K562 (cell line): ENCODE data around the gene VRK3. TPM values are rescaled to one million over a fixed set of nuclear protein-coding genes. Genes with fewer than 3 reads are reported as not detected.

Experiments used
- CBX1 ChIP-seq: sonication (generic); IDR thresholded peaks from 2 replicates; pipeline ENCODE4 v1.6.1; 2016; ENCODE audit warnings: antibody characterized with exemption, low read depth, mild to moderate bottlenecking
- FOXK1 ChIP-seq: sonication (generic); formaldehyde crosslinking; IDR thresholded peaks from 2 replicates; pipeline ENCODE4 v1.8.0; 2022; ENCODE audit warnings: missing genetic modification reagents, mild to moderate bottlenecking, borderline replicate concordance
- FOXP1 ChIP-seq: sonication (generic); formaldehyde crosslinking; IDR thresholded peaks from 2 replicates; pipeline ENCODE4 v1.8.0; 2022; ENCODE audit warnings: mild to moderate bottlenecking, missing genetic modification reagents
- GTF2E2 ChIP-seq: fragments of 200-800 bp; sonication (Bioruptor generic); IDR thresholded peaks from 2 replicates; pipeline ENCODE4 v1.6.1; 2016; ENCODE audit warnings: missing genetic modification characterization, missing compliant biosample characterization
- HMGN3 ChIP-seq: IDR thresholded peaks from 2 replicates; pipeline ENCODE4 v1.6.1; 2011; ENCODE audit warnings: borderline replicate concordance, low read depth, mild to moderate bottlenecking, mixed read lengths, low read length; ENCODE audit not compliant: insufficient read length; ENCODE audit errors: extremely low read depth
- KDM4B ChIP-seq, 2 experiments: fragments of 450-650 bp in 1 of 2; sonication (generic) in 1 of 2; IDR thresholded peaks; 2 replicates each; pipeline ENCODE4 v1.6.1; 2016 to 2017; ENCODE audit warnings: borderline replicate concordance in 2 of 2, antibody characterized with exemption in 1 of 2, low read depth in 1 of 2, mild to moderate bottlenecking in 1 of 2
- KHSRP ChIP-seq: fragments of 450-650 bp; IDR thresholded peaks from 2 replicates; pipeline ENCODE4 v1.6.1; 2017
- NFE2 ChIP-seq: IDR thresholded peaks from 2 replicates; pipeline ENCODE4 v1.6.1; 2014; ENCODE audit warnings: antibody characterized with exemption, low read depth
- OTX1 ChIP-seq: fragments of 450-650 bp; formaldehyde crosslinking; IDR thresholded peaks from 2 replicates; pipeline ENCODE4 v1.4.0; 2022; ENCODE audit warnings: mild to moderate bottlenecking
- RB1 ChIP-seq: fragments of 450-650 bp; IDR thresholded peaks from 2 replicates; pipeline ENCODE4 v1.6.1; 2017; ENCODE audit warnings: low read depth, mild to moderate bottlenecking
- SAP30 ChIP-seq: fragments of 200-600 bp; sonication (generic); IDR thresholded peaks from 2 replicates; pipeline ENCODE4 v1.6.1; 2012; ENCODE audit warnings: borderline replicate concordance, low read depth, mild to moderate bottlenecking, moderate library complexity, low read length, control low read depth, inconsistent platforms; ENCODE audit not compliant: insufficient read depth, poor library complexity, severe bottlenecking
- SIRT6 ChIP-seq: IDR thresholded peaks from one replicate; pipeline ENCODE4 v1.6.1; 2012; ENCODE audit warnings: low read depth, mild to moderate bottlenecking, control low read depth, inconsistent platforms, low read length, moderate library complexity
- SMAD4 ChIP-seq: fragments of 250-450 bp; sonication (Bioruptor Pico); conservative IDR thresholded peaks from 2 replicates; pipeline ENCODE4 v1.8.0; 2021; ENCODE audit warnings: inconsistent platforms, mild to moderate bottlenecking, moderate library complexity
- SMARCC2 ChIP-seq: fragments of 450-650 bp; IDR thresholded peaks from 2 replicates; pipeline ENCODE4 v1.6.1; 2017; ENCODE audit warnings: antibody characterized with exemption, moderate library complexity, mild to moderate bottlenecking, low read depth
- ZNF197 ChIP-seq: fragments of 200-800 bp; sonication (Bioruptor generic); IDR thresholded peaks from 2 replicates; pipeline ENCODE4 v1.6.1; 2016; ENCODE audit warnings: low read depth, missing genetic modification characterization, missing compliant biosample characterization
- ZNF764 ChIP-seq: fragments of 250-450 bp; sonication (Bioruptor Pico); IDR thresholded peaks from 2 replicates; pipeline ENCODE4 v1.4.0; 2020; ENCODE audit warnings: low read depth, mild to moderate bottlenecking, moderate library complexity
- polyA plus RNA-seq, 8 experiments: library from polyadenylated mRNA; depleted of rRNA in 4 of 8; stranded (reverse) in 5 of 8; unstranded in 3 of 8; fragments of >200 nt; fragmentation: Nextera tagmentation in 2 of 8; fragmentation: Illumina TruSeq in 1 of 8; extraction: Ambion mirVana in 2 of 8; extraction: Trizol in 1 of 8; gene quantifications; 2 replicates each; pipeline versions ENCODE4 v1.2.1 to v1.2.3, GENCODE V29; 2011 to 2014; ENCODE audit warnings: inconsistent platforms in 1 of 8, missing spikeins in 1 of 8
- total RNA-seq, 7 experiments: library from RNA; depleted of rRNA in 6 of 7; stranded (reverse); fragments of >200 nt in 6 of 7; fragmentation: Illumina TruSeq in 2 of 7; extraction: Trizol in 2 of 7; gene quantifications; 2 replicates each; pipeline versions ENCODE4 v1.2.1 to v1.2.3, GENCODE V29; 2011 to 2021; ENCODE audit warnings: low replicate concordance in 1 of 7
- TF ChIP-seq, protein P1 (sequence below): fragments of 250-450 bp; sonication (Bioruptor Pico); IDR thresholded peaks from 2 replicates; pipeline ENCODE4 v1.8.0; 2022; ENCODE audit warnings: inconsistent platforms
- TF ChIP-seq, protein P2 (sequence below), 2 experiments: fragments of 450-650 bp; formaldehyde crosslinking in 1 of 2; IDR thresholded peaks; 2 replicates each; pipeline versions ENCODE4 v1.4.0 to v1.6.1; 2014 to 2020; ENCODE audit warnings: mild to moderate bottlenecking in 2 of 2, borderline replicate concordance in 1 of 2, low read depth in 1 of 2

VRK3 gene
- total and polyA plus RNA-seq, 9 of the 15 experiments (the other 6 are each of a cell fraction or from before 2014, with no cell fraction given), result 25.6 to 94.3 (median 42.9) TPM

DNA sequence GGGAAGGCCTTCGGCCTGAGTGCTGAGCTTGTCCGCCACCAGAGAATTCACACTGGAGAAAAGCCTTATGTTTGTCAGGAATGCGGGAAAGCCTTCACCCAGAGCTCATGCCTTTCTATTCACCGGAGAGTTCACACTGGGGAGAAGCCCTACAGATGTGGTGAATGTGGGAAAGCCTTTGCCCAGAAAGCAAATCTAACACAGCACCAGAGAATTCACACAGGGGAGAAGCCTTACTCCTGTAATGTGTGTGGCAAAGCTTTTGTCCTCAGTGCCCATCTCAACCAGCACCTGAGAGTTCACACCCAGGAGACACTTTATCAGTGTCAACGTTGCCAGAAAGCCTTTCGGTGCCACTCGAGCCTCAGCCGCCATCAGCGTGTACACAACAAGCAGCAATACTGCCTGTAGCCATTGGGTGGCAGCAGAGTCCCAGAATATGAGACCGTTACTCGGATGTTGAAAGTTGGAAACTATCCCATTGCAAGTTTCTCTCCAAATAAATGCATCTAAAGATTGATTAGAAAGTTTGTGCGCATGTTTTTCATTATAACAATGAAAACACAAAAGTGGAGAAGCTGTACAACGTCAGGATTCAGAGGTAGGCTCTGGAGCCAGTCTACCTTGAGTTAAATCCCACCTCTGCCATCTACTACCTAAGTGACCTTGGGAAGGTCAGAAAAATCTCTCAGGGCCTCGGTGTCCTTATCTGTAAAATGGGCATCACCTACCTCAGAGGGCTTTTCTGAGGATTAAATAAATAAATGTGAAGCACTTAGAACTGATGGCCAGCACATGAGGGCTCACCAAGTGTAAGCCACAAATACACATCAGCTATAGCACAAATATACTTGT is 21.7 kb upstream of the VRK3 start (continued):
- no peak for TF ChIP-seq SAP30
- TF ChIP-seq SMAD4 (CRISPR knock-in tag), result no peak
- TF ChIP-seq CBX1, result peak; percentile 92; the same call in 1 of the 2 replicates
- no peak for TF ChIP-seq OTX1
- no peak for TF ChIP-seq RB1
- TF ChIP-seq FOXP1 (CRISPR knock-in tag), result no peak
- TF ChIP-seq GTF2E2 (tag), result no peak
- TF ChIP-seq ZNF197 (CRISPR knock-in tag), result no peak
- TF ChIP-seq NFE2, result no peak
- no peak for TF ChIP-seq KDM4B (IDR thresholded peaks at IDR 0.05; ENCODE audit: borderline replicate concordance in 2 of 2, low read depth in 1 of 2)
- TF ChIP-seq, protein P1, sequence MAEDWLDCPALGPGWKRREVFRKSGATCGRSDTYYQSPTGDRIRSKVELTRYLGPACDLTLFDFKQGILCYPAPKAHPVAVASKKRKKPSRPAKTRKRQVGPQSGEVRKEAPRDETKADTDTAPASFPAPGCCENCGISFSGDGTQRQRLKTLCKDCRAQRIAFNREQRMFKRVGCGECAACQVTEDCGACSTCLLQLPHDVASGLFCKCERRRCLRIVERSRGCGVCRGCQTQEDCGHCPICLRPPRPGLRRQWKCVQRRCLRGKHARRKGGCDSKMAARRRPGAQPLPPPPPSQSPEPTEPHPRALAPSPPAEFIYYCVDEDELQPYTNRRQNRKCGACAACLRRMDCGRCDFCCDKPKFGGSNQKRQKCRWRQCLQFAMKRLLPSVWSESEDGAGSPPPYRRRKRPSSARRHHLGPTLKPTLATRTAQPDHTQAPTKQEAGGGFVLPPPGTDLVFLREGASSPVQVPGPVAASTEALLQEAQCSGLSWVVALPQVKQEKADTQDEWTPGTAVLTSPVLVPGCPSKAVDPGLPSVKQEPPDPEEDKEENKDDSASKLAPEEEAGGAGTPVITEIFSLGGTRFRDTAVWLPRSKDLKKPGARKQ (CRISPR knock-in tag), result no peak
- TF ChIP-seq, protein P2, sequence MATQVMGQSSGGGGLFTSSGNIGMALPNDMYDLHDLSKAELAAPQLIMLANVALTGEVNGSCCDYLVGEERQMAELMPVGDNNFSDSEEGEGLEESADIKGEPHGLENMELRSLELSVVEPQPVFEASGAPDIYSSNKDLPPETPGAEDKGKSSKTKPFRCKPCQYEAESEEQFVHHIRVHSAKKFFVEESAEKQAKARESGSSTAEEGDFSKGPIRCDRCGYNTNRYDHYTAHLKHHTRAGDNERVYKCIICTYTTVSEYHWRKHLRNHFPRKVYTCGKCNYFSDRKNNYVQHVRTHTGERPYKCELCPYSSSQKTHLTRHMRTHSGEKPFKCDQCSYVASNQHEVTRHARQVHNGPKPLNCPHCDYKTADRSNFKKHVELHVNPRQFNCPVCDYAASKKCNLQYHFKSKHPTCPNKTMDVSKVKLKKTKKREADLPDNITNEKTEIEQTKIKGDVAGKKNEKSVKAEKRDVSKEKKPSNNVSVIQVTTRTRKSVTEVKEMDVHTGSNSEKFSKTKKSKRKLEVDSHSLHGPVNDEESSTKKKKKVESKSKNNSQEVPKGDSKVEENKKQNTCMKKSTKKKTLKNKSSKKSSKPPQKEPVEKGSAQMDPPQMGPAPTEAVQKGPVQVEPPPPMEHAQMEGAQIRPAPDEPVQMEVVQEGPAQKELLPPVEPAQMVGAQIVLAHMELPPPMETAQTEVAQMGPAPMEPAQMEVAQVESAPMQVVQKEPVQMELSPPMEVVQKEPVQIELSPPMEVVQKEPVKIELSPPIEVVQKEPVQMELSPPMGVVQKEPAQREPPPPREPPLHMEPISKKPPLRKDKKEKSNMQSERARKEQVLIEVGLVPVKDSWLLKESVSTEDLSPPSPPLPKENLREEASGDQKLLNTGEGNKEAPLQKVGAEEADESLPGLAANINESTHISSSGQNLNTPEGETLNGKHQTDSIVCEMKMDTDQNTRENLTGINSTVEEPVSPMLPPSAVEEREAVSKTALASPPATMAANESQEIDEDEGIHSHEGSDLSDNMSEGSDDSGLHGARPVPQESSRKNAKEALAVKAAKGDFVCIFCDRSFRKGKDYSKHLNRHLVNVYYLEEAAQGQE (IDR thresholded peaks at IDR 0.05; ENCODE audit: borderline replicate concordance), result peak; percentile 87
- TF ChIP-seq, protein P2 (CRISPR knock-in tag; IDR thresholded peaks at IDR 0.05; ENCODE audit: low read depth), result no peak
- TF ChIP-seq FOXK1, result no peak
- no peak for TF ChIP-seq SIRT6
- TF ChIP-seq KHSRP, result no peak
- no peak for TF ChIP-seq ZNF764 (CRISPR knock-in tag)
- no peak for TF ChIP-seq SMARCC2
- TF ChIP-seq HMGN3, result no peak
